Stimulated activated CD4-positive, alpha-beta T cell treated with anti-CD3 and anti-CD28 coated beads, Interleukin-15, amount 100 ng/mL, for 24 hours (primary cell): Measurements from ENCODE around the gene NEK10.
A peak's percentile ranks its signal among the peaks of the same experiment; 100 is the strongest.
"Not testable (repeated sequence)": the region's sequence is repeated elsewhere in the genome, so short reads cannot be mapped to it uniquely, and the experiment has no call there.

Experiments used
- DNase-seq: peaks from one replicate; pipeline ENCODE4 v3.0.0-alpha.2; 2020

Gene NEK10, protein sequence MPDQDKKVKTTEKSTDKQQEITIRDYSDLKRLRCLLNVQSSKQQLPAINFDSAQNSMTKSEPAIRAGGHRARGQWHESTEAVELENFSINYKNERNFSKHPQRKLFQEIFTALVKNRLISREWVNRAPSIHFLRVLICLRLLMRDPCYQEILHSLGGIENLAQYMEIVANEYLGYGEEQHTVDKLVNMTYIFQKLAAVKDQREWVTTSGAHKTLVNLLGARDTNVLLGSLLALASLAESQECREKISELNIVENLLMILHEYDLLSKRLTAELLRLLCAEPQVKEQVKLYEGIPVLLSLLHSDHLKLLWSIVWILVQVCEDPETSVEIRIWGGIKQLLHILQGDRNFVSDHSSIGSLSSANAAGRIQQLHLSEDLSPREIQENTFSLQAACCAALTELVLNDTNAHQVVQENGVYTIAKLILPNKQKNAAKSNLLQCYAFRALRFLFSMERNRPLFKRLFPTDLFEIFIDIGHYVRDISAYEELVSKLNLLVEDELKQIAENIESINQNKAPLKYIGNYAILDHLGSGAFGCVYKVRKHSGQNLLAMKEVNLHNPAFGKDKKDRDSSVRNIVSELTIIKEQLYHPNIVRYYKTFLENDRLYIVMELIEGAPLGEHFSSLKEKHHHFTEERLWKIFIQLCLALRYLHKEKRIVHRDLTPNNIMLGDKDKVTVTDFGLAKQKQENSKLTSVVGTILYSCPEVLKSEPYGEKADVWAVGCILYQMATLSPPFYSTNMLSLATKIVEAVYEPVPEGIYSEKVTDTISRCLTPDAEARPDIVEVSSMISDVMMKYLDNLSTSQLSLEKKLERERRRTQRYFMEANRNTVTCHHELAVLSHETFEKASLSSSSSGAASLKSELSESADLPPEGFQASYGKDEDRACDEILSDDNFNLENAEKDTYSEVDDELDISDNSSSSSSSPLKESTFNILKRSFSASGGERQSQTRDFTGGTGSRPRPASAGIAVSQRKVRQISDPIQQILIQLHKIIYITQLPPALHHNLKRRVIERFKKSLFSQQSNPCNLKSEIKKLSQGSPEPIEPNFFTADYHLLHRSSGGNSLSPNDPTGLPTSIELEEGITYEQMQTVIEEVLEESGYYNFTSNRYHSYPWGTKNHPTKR

DNA sequence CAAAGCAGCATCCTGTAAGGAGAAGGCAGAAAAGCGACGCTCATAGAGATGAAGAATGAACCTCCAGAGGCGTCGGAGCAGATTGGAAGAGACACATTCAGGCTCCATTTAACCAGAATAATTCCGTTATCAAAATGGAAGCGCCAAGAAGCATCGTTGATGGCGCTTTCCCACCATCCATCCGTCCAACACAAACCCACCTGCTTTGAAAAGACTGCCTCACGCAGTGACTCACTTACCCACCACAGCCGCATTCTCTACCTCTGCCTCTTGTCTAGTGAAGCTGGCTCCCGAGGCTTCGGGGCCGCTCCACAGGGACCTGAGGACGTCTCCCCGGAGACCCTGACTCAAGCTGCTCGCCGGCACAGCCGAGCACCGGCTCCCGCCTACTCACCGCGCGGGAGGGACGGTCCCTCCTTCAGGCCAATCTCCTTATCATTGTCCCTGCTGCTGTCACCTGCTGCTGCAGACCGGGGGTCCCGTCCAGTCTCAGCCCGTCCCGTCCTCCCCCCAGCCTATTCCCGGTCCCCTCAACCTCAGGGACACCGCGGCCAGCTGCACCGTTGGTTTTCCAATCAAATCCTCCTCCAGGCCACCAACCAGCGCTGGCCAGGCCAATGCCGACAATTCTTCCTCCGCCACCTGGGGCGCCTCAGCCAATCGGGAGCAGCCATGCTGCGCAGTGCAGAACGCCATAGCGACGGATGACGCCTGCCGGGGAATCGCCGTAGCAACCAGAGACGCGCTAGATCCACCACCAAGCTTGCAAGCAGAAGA is at the start of gene NEK10:
Gene NEK10 (minus strand): TSS at position 553 of the 777 bp plus-strand sequence. CDS start 16,501 bp downstream, outside the sequence.
- DNase-seq: peak; percentile 93

DNA sequence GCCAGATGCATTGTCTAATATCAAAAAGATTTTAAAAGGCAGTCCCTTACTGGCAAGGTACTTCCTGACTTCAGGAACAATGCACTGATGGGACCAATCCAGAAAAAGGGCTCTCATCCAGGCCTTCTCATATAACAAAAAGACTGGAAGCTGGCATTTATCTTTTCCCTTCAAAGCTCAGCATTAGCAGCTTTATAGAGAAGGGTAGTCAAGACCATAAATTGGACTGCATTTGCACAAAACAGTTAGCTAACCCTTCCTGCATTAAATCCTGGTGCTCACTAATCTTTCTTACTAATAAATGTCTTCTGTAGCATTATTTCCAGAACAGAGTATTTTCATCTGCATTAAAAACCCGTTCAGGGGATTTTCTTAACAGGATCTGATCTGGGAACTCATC is 46.0 kb upstream of the NEK10 start:
- DNase-seq: no peak

DNA sequence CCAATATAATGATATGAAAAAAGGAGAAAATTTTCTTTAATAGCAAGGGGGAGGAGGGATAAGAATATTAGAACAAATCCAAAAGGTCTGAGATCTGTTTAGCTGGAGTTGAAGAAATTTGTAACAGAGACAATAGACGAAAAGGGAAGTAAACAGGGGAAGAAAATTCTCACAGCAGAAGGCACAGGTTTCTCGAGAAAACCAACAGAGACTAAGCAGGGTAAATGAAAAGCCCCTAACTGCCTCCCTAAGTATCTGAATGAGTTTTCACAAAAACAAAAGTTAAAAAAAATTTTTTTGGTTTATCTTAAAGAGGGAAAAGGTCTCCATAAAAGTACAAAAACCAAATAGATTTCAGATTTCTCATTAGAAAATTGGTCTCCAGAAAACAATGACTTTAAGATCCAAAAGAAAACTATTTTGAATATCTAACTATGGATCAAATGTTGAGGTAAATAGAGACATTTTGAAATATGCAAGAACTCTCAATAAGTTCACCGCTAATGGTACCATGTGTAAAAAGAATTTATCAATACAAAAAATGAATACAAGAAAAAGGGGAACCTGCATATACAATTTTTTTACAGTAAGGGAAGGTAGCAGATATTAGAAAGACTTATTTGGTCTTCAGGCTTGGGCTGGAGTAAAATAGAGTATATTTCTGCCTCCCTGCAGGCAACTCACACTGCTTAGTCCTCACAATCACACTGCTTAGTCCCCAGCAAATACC is 23.9 kb upstream of the NEK10 start:
- DNase-seq: no peak

DNA sequence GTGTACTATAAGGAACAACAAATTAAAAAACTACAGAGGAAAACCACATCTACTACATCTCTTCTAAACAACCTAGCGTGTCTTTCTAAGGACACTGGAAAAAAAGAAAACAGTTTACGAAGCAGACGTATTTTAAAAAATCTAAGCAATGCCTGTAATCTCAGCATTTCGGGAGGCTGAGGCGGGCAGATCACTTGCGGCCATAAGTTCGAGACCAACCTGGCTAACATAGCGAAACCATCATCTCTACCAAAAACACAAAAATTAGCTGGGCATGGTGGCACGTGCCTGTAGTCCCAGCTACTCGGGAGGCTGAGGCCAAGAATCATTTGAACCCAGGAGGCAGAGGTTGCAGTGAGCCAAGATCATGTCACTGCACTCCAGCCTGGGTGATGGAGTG is 23.2 kb upstream of the NEK10 start:
- not testable (repeated sequence) for DNase-seq

DNA sequence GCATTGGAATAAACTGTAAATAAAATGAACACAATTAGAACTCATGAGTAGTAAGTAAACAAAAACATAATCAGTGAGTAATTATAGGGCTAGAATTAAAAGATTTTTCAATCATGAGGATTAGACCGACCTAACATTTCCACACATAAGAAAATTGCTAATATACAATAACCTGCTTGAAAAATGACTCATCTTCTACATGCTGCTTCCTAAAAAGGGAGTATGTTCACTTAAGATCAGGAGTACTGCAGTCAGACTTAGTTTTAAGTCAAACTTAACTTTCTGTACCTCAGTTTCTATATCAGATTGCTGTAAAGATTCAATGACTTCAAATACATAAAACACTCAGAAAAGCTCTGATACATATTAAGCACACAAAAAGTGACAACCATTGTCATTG is 22.6 kb upstream of the NEK10 start:
- no peak for DNase-seq

DNA sequence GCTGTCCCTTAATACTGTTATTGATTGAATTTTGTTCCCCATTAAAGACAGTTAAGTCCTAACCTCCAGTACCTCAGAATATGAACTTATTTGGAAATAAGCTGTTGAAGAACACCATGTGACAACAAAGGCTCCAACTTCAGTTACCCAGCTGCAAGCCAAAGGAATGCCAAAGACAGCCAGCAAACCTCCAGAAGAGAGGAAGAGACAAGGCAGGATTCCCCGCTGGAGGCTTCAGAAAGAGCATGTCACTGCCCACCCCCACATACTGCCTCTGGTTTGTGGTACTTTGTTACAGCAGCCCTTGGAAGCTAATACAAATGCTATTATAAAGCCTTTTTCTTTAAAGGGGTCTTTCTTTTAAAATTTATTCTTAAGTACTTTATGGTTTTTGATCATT is 18.4 kb upstream of the NEK10 start:
- no peak for DNase-seq

DNA sequence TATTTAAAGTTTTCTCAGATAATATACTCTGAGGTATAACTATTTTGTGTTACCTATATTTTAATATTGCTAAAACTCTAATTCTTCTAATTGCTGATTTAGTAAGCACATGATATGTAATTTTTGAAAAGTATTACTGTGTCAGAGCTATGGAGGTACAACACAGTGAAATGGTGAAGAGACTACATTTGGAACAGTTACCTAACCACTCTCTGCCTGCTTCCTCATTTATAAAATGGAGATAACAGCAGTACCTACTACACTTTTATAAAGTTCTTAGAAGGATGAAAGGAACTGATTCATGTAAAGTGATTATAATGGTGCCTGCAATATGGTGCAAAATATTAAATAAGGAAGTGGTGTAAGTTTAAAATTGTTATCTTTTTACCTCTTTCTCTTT is 16.3 kb upstream of the NEK10 start:
- no peak for DNase-seq

DNA sequence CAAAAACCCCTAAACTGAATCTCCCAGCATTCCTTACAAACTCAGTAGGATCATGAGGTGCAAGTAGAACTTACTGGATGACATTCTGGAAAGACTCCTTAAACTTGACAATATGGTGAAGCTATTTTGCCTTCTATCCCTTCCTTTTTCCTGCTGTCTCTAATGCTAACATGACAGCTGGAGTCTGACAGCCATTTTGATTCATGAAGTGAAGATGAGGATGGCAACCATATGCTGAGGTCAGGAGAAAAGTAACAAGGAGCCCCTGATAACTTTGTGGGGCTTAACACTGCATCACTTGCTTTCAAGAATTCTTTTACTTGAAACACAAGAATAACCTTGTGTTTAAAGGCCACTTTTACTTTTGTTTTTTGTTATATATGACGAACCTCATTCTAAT is 15.0 kb upstream of the NEK10 start:
- no peak for DNase-seq

DNA sequence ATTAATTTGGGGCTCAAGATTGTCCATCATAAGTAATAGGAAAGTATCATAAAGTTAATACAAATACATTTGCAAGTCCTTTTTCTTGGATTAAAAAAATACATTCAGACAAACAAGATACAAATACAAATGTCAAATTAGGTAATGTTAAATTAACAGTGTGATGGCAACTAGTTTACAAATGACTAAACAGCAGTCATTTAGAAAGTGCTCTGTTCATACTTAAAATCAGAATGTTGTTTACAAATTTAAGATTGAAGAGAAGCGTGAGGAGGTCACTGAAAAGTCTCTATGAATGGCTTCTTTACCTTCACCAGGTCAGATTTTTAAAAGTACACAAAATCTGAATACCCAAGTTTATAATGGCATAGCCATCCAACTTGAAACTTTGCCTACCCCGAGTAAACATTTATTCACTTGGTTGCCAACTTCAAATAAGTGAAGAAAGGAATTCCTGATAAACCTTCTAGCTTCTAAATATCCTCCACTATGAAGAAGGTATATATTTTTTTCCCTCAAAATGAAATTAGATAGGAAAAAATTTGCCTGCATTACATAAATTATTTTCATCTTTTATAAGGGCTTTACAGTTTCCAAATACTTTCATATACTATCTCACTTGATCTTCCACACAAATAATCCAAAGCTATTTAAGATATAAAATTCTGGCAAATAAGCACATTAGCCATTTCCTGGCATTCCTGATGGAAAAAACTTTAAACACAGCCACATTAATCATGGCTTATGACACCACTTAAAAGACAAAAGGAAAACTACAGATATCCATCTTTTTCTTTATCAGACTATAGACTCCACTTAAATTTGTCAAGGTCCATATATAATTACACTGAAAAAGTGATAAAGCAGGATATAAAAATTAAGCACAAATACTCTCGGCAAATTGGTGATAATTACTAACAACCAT is 11.5 kb upstream of the NEK10 start:
- DNase-seq: no peak

DNA sequence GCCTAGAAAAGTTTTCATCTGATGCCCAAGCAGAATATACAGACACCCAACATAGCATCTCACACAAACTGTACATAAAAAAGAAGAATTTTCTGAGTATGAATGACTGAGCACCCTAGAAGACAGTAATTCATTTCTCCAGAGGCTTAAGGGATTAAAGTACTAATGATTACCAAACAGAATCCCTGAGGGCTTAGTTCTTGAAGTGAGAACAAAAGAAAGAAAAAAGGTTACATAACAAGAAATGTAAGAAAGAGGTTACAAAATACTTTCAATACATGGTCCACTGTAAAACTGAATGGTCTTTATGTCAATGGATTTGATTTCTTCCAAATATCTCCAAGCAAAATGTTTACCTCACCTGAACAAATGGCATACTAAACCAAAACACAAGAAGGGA is 9.1 kb upstream of the NEK10 start:
- DNase-seq: no peak

DNA sequence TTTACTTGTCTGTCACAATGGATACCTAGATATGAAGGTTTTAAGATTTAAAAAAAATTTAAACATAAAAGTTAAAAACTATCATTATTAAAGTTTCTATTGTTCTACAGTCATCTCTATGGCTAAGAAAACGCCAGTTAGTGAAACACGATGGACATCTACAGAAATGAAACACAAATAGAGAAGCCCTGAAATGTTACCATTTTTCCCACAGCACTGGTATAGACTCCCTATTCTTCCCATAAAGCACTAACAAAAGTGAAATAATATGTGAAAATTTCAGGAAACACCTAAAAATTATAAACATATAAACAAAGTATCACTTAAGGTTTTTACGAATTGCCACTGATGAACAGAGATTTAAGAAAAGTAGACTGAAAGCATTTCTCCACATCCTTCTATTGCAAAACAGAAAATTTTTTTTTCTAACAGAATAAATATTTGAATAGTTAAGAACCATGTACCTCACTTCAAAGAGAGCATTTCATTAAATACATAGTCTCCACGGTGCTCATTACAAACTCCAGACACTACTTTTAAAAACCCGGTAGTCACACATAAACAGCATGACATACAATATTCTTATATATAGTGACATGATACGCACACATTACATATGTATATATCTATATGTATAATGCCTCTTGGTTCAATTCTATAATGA is 7.1 kb upstream of the NEK10 start:
- no peak for DNase-seq

DNA sequence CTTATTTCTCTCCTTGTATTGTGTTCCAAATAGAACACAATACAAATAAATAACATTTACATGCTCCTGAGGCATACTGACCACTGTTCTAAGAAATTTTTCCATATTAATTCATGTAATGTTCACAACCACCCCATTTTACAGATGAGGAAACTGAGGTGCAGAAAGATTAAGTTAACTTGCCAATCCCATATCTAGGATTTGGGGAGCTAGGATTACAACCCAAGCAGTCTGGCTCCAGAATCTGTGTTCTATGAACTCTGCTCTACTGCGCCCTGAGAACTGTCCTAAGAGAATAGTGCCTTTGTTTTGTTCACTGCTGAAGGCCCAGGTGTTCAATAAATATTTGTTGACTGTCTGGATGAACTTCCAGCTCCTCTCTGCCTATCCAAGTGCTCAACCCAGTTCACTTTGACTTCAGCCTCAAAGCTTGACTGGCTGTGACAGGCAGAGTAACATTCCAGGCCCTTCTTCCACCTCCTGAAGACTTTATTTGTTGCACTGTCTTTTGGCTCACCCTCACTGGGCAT is 3.1 kb downstream of the NEK10 start:
- no peak for DNase-seq

DNA sequence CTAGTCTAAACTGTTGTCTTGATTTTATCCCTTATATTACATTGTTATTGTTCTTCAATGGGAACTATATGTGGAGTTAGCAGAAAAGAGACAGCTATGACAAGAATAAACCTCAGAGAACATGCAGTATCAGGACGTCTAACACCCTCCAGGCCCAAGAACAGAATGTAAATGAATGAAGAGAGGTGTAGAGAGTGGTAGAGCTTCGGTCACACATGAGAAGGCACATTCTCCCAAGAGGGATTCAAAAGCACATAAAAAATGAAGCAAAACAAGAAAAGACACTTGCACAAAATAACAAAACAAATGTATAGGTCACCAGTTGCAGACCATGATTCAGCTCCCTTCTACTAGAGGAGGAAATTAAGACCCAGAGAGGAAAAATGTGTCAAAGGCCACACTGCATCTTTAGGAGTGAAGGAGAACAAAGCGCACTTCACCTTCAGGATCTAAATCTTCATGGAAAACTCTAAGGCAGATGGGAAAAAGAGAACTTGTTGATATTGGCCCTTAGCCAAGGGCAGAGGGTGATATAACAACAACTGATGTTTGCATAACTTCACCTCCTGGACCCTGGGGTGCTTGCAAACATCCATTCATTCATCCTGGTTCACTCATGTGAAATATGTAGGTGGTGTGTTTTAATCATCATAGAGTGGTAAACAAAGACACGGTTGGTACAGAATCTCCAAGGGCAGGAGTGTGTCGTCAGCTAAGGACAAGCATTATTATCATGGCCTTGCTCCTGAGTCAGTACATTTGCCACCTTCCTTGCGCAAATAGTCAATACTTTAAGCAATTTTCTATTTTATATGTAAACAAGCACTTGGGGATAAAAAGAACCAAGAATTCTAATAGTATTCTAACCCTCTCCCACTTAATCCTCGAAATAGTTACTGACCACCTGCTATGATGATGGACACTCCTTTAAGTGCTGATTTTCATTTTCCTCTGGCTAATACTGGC is 8.8 kb downstream of the NEK10 start:
- DNase-seq: no peak

DNA sequence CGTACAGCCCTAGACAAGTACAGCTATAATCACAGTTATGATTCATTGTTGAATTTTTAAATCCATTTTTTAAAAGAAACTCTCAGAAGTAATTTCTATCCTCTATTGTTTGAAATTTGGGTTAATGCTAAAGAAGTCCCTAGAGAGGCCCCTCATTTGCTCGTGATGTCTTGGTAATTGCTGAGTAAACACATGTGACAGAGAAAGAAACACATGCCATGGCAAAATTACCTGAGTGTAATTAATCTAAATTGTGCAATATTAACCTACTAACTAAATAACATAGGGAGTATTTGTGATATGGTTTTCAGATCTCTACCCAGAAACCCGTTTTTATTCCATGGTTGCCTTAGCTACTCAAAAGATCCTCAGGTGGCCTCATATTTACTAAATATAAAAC is 10.8 kb downstream of the NEK10 start:
- no peak for DNase-seq

DNA sequence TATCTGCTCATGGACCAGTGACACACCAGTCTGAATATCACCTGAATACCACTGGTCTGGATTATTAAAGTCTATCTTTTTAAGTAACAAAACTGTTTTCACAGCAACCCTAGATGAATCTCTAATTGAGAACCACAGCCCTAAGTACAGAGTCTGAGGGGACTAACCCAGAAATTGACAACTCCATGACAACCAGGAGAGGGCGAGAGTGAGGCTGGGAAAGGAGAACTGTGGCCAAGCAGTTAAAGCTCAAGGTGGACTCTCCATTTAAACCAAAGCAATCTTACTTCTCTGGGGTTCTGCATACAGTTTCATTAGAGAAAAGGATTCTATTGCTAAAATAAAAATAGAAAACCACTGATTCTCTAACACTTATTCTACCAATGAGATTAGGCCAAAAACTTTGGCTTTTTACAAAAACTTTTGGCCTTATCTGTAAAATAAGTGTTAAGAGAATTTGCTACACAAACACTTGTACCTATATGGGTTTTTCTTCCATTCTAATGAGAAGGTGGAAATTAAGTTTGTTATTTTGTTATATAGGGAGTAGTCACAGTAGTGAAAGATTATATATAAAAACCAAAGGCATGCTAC is 11.4 kb downstream of the NEK10 start:
- DNase-seq: peak; percentile 62

DNA sequence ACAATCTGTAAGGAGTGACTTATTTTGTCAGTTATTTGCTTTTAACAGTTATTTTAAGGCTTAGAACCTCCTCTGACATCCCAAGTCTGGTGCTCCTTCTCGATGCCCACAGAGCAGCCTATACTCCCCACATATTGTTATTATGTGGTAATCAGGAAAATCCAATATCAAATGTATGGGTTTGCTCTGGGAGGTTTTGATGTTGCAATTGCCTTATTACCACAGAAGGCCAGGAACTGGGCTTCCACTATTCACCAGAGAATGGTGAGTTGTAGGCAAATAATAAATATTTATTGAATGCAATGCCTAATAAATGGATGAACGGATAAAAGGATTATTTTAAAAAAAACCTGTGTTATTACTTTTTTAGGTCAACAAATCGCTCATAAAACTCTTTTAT is 12.2 kb downstream of the NEK10 start:
- DNase-seq: no peak

DNA sequence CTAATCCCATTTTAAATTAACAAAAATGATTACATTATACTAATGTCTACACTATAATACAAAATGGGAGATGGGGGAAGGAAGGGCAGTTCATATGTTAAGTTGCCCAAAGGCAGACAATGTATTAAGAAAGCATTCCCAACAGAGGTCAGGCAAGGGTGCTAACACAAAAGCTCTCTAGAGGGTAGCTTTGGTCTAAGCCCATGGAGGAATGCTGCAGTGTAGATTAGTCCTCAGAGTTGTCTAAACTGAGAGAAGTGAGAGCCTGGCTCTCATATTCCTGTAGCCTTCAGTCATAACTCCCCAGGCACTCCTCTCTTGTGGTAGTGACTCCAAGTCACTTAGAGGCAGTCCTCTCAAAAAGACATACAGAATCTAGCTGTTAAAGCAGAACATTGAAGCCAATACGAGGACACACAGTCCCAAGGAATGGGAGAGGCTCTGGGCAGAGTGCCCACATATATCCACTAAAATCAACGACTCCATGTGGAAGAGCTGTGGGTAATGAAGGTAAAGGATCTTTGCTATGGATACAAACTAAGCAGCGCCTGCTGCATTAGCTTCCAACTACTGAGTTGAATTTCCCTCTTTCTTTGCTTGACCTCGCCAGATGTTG is 14.5 kb downstream of the NEK10 start:
- no peak for DNase-seq

DNA sequence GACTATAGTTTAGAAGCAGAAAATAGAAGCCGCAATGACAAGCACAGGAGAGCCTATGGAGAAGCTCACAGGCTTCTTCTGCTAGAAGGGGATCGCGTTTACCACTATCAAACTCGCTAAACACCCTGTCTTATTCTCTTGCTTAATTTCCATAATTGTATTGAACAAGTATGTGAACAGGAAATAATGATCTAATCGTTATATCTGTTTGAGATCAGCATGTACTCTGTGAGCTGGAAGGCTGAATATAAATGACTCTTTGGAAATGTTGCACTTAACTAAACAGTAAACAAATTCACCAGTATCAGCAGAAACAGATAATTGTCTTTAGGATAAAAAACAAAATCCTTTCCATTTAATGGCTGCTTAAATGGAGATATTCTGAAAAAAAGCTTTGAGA is 15.0 kb downstream of the NEK10 start:
- no peak for DNase-seq
